Epithelial cell of proximal tubule (primary cell): Measurements from ENCODE around the gene ABHD8. TPM values are rescaled to one million over a fixed set of nuclear protein-coding genes. Genes with fewer than 3 reads are reported as not detected.
A peak's percentile ranks its signal among the peaks of the same experiment; 100 is the strongest.

Experiments
- DNase-seq: peaks from one replicate; pipeline ENCODE4 v3.0.0-alpha.2; 2011; ENCODE audit warnings: low read depth
- H3K4me3 ChIP-seq: 2 replicates; pipeline ENCODE4 v1.5.1; 2011; ENCODE audit warnings: low read depth, mild to moderate bottlenecking, low read length
- CTCF ChIP-seq: conservative IDR thresholded peaks from 2 replicates; pipeline ENCODE4 v1.5.1; 2012; ENCODE audit warnings: low read depth, mild to moderate bottlenecking, low read length
- total RNA-seq: library from RNA; depleted of rRNA; stranded (reverse); fragments of >200 nt; gene quantifications from 2 replicates; pipeline ENCODE4 v1.2.3, GENCODE V29; 2015

The ABHD8 gene
- total RNA-seq, 1 donor from 2014 or later: 10.3 TPM

GRCh38 chr19:17243830-17244617 is 59.2 kb downstream of the ABHD8 start:
- no peak for DNase-seq
- peak overlapping the region; percentile 73 for H3K4me3 ChIP-seq
- no peak for TF ChIP-seq CTCF

- peak overlapping the region; percentile 73 for H3K4me3 ChIP-seq
- no peak for TF ChIP-seq CTCF
- no peak for DNase-seq
Observed at GRCh38 chr19:17243211-17243829, 59.9 kb downstream of the ABHD8 start.

- DNase-seq: no peak
- TF ChIP-seq CTCF: no peak
- peak overlapping the region; percentile 73 for H3K4me3 ChIP-seq
Observed at GRCh38 chr19:17242431-17243208, 60.6 kb downstream of the ABHD8 start.

Other genes starting within 250 kb of the ABHD8 start
- 20.5 and 25.5 TPM in 2 replicates for gene HAUS8, start 228.0 kb downstream of the ABHD8 start, total RNA-seq
- 53.9 and 55.9 TPM in 2 replicates for gene MYO9B, start 227.6 kb downstream of the ABHD8 start, total RNA-seq
- gene USE1, start 88.1 kb downstream of the ABHD8 start, total RNA-seq: 9.0 and 25.3 TPM in 2 replicates
- 4.6 and 8.1 TPM in 2 replicates for gene OCEL1, start 77.2 kb downstream of the ABHD8 start, total RNA-seq
- 122 and 131 TPM in 2 replicates for gene NR2F6, start 57.5 kb downstream of the ABHD8 start, total RNA-seq
- not detected in 2 replicates for gene USHBP1, start 38.7 kb downstream of the ABHD8 start, total RNA-seq
- 125 and 141 TPM in 2 replicates for gene BABAM1, start 36.0 kb downstream of the ABHD8 start, total RNA-seq
- 3.0 and 4.1 TPM in 2 replicates for gene ANKLE1, start 21.5 kb downstream of the ABHD8 start, total RNA-seq
- gene MRPL34, start 2.4 kb upstream of the ABHD8 start, total RNA-seq: 121 and 161 TPM in 2 replicates
- gene DDA1, start 6.1 kb upstream of the ABHD8 start, total RNA-seq: 35.6 and 47.0 TPM in 2 replicates
- 3.3 and 6.6 TPM in 2 replicates for gene ANO8, start 31.4 kb upstream of the ABHD8 start, total RNA-seq
- gene GTPBP3, start 34.1 kb upstream of the ABHD8 start, total RNA-seq: 22.7 and 79.5 TPM in 2 replicates
- 0.58 and 1.2 TPM in 2 replicates for gene PLVAP, start 73.9 kb upstream of the ABHD8 start, total RNA-seq
- not detected in 2 replicates for gene CCDC194, start 90.8 kb upstream of the ABHD8 start, total RNA-seq
- gene BST2, start 102.2 kb upstream of the ABHD8 start, total RNA-seq: 2.2 and 18.6 TPM in 2 replicates
- 78.6 and 91.6 TPM in 2 replicates for gene MVB12A, start 116.6 kb upstream of the ABHD8 start, total RNA-seq
- not detected in 2 replicates for gene TMEM221, start 145.2 kb upstream of the ABHD8 start, total RNA-seq
- not detected in 2 replicates for gene NXNL1, start 157.5 kb upstream of the ABHD8 start, total RNA-seq
- gene SLC27A1, start 167.1 kb upstream of the ABHD8 start, total RNA-seq: 2.5 and 7.0 TPM in 2 replicates
- 83.6 and 123 TPM in 2 replicates for gene PGLS, start 208.2 kb upstream of the ABHD8 start, total RNA-seq